Left forelimb (tissue), 1 donor: ENCODE measurements around the gene GET3.
A peak's percentile ranks its signal among the peaks of the same experiment; 100 is the strongest.
"Not testable (repeated sequence)": the region's sequence is repeated elsewhere in the genome, so short reads cannot be mapped to it uniquely, and the experiment has no call there.

Experiments
- DNase-seq: peaks from one replicate; pipeline ENCODE4 v3.0.0-alpha.2; 2018; ENCODE audit warnings: low spot score

Gene GET3

GRCh38 chr19:12715929-12716328 lies 21.4 kb upstream of the GET3 start:
- DNase-seq = no peak

- DNase-seq = no peak
Observed at GRCh38 chr19:12720296-12720695, 17.0 kb upstream of the GET3 start.

DNA sequence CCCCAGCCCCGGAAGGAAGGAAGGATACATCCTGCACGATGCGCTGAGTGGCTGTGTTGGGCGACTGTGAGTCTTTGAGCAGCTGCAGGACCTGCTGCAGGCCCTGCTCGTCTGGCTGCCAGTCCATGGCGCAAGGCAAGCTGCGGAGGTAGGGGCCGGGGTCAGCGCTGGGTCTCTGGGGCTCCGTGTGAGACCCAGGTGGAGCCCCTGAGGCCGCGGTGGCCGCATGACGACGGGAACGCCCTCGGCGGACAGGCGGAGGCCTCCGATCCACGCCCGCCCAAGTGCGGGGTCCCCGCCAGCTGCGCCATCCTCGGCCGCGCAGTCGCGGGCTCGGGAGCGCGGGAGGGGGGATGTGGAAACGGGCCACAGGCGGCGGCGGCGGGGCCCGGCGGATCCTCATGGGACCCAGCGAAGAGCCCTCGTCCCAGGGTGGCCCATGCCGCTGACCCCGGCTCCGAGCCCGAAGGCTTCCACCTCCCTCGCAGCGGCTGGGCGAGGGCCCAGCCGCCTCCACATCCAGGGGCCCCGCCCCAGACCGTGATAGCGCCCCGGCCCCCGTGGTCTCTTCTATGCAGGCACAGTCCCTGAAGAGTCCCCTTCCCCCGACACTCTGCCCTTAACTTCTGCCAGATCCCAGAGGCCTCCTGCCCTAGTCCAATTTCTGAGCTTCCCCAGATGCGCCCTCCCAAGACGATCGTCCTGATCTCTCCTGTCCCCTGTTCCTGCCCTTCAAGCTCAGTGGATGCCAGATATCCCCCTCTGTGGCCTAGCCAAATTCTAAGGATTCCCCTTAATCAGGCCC lies 16.2 kb upstream of the GET3 start:
- no peak for DNase-seq

GRCh38 chr19:12721656-12722565 lies 15.4 kb upstream of the GET3 start:
- peak; percentile 87 for DNase-seq

- DNase-seq = peak; percentile 94
Observed at GRCh38 chr19:12722566-12723380, 14.5 kb upstream of the GET3 start.

DNA sequence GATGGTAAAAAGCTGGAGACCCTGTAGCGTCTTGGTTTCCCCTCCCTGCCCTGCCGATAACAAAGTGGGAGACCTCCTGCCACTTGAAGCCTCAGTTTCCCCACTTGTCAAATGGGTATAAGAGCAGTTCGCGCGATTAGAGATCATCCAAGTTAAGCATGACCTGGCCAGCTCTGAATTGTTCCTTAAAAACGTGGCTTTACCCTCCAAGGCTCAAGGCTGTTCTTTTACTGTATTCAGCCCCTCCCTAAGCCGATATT lies 14.0 kb upstream of the GET3 start:
- DNase-seq = no peak

DNA sequence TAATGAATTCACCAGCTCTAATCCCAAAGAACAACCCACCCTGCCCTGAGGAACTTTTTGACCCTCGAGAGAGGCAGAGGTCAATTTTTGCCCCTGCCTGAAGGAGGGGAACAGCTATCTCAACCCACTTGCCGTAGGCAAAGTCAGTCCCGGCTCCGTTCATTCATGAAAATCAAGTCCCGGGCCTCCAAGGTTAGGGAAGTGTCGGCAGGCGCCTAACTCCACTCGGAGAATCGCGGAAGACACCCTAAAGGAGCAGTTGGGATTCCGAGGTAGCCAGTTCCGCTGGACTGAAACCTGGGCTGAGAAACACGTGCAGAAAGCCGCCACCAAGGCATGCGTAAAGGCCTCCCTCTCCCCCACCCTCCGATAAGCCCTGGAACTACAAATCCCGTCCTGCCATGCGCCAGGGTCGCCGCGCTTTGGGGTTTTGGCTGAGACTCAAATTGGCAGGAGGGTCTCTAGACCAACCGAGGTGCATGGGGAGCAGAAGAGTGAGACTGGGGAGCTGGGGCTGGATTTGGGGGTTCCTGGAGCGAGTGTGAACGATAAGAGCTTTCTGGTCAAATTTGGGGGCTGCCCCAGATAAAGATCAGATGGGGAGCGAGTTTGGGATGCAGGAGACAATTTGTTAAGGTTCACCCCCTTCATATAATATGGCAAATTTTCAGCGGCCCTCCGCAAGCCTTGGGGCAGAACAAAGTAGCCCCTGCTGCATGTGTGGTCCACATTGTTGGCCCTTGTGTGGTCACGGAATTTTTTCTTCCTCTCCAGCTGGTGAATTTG lies 13.5 kb upstream of the GET3 start, which contains the start of gene TNPO2:
TNPO2 (minus strand) TSS at position 292 of the 786 bp plus-strand sequence. CDS start 2,955 bp downstream, outside the sequence.
- DNase-seq = no peak

DNA sequence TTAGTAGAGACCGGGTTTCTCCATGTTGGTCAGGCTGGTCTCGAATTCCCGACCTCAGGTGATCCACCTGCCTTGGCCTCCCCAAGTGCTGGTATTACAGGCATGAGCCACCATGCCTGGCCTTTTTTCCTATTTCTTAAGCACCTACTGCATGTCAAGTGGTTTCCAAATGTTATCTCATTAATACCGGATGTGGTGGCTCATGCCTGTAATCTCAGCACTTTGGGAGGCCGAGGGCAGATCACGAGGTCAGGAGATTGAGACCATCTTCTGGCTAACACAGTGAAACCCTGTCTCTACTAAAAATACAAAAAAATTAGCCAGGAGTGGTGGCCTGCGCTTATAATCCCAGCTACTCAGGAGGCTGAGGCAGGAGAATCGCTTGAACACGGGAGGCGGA lies 11.7 kb upstream of the GET3 start:
- DNase-seq = not testable (repeated sequence)

DNA sequence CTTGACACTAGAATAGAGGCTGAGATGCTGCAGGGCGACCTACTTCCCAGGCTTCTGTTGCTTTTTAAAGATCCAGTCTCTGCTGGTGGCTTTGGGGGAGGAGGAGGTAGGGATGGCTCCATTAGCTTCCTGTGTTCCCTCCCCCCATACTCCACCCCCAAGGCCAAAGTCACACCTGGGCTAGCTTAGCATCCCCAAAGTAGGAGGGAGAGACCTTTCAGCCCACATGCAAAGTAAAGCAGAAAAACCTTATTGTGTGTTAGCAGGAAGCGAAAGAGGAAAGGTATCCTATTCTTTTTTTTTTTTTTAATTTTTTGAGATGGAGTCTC lies 10.3 kb upstream of the GET3 start:
- no peak for DNase-seq

GRCh38 chr19:12727745-12728433 lies 9.4 kb upstream of the GET3 start:
- DNase-seq = no peak

GRCh38 chr19:12730064-12730463 lies 7.2 kb upstream of the GET3 start:
- no peak for DNase-seq

GRCh38 chr19:12731337-12731736 lies 6.0 kb upstream of the GET3 start:
- DNase-seq = no peak

- DNase-seq = no peak
Observed at GRCh38 chr19:12733369-12734214, 3.7 kb upstream of the GET3 start.

- no peak for DNase-seq
Observed at GRCh38 chr19:12737835-12738351, 596 bp downstream of the GET3 start.

DNA sequence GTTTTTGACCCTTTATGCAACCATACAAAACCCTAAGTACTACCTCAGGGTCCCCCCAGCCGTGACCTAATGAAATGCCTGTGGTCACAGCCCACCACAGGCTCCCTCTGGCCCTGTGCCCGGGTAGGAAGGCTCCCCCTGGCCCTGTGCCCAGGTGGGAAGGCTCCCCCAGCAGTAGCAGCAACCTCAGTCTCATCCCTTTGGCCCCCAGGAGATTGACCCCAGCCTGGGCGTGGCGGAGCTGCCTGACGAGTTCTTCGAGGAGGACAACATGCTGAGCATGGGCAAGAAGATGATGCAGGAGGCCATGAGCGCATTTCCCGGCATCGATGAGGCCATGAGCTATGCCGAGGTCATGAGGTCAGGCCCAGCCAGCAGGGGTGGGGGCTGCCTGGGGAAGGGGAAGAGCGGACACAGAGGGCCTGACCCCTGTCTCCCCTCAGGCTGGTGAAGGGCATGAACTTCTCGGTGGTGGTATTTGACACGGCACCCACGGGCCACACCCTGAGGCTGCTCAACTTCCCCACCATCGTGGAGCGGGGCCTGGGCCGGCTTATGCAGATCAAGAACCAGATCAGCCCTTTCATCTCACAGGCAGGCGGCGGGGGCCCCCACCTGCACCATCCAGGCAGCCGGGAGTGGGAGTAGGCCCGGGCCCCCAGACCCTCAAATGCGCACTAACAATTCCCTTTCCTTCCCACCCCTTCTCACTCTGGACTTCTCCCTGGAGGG lies 8.0 kb downstream of the GET3 start:
- DNase-seq = no peak

DNA sequence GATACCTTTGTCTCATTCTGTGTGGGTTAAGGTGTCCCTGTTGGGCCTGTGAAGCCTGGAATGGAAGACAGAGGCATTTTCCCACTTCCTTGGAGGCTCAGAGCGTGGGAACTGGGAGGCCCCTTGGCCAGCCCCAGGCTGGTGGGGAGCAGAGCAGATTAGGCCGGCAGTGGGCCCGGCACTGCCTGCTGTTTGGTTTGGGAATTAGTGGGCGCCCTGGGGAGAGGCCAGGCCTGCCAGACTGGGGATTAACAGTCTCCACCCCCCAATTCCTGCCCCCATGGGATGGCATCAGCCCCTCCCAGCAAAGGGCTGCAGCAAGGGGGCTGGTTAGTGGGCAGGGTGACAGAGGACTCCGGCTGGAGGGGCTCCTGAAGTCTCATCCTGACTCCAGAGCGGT lies 11.2 kb downstream of the GET3 start:
- DNase-seq = no peak

DNA sequence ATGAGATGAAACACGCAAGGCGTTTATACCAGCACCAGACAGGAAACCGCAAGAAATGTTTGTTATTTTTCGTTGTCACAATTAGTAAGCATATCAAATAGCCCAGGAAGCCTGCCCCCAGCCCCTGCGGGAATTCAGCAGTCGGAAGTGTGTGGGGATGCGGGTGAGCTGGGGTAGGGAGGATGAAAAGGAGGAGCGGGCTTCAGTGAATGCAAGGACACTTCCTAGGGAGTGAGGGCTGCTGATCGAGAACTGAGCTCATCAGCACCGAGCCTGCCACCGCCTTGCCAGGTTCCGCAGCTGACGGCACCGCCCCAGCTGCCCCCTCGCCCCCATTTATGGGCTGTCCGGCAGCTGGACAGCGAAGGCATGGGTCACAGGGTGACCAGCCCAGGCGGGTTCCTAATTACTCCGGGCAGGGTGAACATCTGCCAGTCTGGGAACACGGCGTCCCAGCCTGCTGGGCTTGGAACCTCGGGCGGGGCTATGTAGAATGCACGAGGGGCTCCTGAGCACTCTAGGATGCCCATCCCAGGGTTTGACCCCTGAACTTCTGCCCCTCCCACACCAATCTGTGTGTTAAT lies 12.7 kb downstream of the GET3 start:
- no peak for DNase-seq

GRCh38 chr19:12750851-12751250 lies 13.6 kb downstream of the GET3 start:
- DNase-seq = no peak

DNA sequence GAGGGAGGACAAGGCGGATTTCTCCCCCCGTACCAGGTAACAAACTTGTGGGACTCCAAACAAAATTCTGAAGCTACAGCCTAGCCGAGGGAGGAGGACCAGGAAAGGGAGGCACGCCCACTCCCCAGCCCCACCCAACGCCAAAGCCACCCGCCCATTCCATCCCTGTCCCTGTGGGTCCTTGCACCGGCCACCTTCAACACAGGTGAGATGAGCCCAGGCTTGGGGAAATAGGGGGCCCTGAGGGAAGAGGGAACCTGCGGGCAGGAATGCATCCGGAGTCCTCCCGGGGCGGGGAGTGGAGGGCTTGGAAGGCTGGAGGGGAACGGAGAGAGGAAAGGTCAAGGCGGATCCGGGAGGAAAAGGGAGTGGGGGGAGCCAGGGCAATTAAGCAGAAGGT lies 14.3 kb downstream of the GET3 start, which contains the start of gene BEST2:
BEST2 (plus strand) TSS at position 157 of the 400 bp plus-strand sequence. CDS start 802 bp downstream, outside the sequence.
- no peak for DNase-seq
